A673 (cell line): ENCODE results near the gene ENPP1.

Experiments used
- EZH2 ChIP-seq: fragments of 200-600 bp; sonication (generic); IDR thresholded peaks from 2 replicates; pipeline ENCODE4 v1.6.1; 2017; ENCODE audit warnings: borderline replicate concordance, low read depth, mild to moderate bottlenecking, mixed read lengths, antibody characterized with exemption, low read length; ENCODE audit not compliant: poor library complexity, severe bottlenecking
- TF ChIP-seq, protein P1 (sequence below): fragments of 300-800, 200-600 bp; sonication (generic); conservative IDR thresholded peaks from 2 replicates; pipeline ENCODE4 v1.5.1; 2017; ENCODE audit warnings: low read depth, mild to moderate bottlenecking, antibody characterized with exemption, low read length, moderate library complexity, mixed read lengths

DNA sequence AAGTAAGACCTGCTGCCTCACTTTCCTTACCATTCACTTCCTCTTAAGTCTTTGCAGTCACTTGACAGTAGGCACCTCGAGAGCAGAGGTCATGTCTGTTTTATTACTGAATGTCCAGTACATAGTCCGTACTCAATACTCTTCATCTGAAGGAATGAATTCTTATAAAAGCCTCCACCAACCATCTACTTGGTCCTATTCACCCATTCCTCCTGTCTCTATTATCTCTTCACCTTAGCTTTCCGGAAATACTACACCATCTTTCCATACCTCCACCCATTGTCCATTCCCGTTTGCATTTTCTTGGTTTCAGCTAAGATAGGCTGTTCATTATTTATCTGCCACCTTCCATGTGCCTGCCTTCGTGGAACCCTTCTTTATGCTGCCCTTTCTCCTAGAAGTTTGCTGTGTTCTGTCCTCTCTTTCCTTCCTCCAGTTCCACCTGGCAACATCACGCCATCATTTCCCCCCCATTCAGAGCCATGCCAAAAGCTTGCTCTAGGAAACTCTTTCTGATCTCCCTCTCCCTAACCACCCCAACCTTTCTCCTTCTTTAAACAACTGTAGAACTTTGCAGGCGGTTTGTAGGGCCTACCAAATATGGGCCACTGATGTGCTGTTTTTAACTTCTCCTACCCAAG is 38.3 kb downstream of the ENPP1 start:
- TF ChIP-seq, protein P1, sequence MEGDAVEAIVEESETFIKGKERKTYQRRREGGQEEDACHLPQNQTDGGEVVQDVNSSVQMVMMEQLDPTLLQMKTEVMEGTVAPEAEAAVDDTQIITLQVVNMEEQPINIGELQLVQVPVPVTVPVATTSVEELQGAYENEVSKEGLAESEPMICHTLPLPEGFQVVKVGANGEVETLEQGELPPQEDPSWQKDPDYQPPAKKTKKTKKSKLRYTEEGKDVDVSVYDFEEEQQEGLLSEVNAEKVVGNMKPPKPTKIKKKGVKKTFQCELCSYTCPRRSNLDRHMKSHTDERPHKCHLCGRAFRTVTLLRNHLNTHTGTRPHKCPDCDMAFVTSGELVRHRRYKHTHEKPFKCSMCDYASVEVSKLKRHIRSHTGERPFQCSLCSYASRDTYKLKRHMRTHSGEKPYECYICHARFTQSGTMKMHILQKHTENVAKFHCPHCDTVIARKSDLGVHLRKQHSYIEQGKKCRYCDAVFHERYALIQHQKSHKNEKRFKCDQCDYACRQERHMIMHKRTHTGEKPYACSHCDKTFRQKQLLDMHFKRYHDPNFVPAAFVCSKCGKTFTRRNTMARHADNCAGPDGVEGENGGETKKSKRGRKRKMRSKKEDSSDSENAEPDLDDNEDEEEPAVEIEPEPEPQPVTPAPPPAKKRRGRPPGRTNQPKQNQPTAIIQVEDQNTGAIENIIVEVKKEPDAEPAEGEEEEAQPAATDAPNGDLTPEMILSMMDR, result no peak
- TF ChIP-seq EZH2, result no peak
